ENCODE measurements around the gene MYEOV.

MYEOV gene

DNA sequence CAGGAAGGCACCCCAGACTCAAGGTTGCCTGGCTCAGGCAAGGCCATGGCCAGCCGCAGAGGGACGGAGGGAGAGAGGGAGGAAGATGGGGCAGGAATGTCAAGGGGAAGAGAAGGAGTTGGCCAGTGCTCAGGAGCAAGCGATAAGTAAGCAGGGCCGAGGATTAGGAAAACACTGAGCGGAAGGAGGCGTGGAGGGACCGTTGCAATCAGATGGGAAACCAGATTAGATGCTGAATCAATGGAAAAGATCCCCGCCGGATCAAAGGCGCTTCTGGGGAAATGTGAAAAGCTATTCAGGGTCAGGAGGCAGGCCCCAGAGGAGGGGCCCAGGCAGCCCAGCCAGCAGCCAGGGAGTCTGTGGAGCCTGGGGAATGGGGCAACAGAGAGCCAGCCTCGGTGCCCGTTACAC lies 26.6 kb upstream of the MYEOV start:
- no peak for DNase-seq

DNA sequence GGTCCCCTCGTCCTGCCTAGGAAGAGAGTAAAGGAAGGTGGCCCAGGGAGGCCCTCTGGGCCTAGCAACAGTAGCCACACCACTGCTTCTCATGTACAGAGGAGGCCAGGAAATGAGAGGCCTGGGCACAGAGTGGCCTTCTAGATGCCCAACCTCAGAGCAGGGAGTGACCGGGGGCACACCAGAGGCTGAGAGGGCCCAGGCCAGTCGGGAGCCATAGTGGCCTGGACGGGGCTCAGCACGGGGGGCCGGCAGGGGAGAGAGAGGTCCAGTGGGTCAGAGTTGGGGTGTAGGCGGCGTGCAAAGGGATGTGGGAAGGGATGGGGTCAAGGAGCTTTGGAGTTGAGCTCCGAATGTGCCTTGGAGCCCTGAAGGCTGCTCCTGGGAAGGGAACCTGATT lies 25.0 kb upstream of the MYEOV start:
- no peak for DNase-seq

DNA sequence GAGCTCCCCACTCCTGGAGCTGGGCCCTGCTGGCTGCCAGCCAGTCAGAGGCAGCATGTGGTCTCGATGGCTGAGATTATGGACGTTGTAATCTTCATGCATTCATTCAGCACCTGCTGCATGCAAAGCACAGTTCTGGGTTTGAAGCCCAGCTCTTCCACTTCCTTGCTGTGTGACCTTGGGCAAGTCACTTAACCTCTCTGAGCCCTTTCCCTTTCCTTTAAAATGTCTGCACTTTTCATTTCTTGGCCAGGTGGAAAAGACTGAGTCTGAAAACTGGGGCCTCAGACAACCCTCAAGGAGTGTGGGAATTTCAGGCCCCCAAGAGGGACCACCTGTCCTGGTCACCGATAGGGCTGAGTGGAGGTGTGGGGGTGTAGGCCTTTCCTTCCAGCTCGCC lies 24.6 kb upstream of the MYEOV start:
- no peak for DNase-seq

DNA sequence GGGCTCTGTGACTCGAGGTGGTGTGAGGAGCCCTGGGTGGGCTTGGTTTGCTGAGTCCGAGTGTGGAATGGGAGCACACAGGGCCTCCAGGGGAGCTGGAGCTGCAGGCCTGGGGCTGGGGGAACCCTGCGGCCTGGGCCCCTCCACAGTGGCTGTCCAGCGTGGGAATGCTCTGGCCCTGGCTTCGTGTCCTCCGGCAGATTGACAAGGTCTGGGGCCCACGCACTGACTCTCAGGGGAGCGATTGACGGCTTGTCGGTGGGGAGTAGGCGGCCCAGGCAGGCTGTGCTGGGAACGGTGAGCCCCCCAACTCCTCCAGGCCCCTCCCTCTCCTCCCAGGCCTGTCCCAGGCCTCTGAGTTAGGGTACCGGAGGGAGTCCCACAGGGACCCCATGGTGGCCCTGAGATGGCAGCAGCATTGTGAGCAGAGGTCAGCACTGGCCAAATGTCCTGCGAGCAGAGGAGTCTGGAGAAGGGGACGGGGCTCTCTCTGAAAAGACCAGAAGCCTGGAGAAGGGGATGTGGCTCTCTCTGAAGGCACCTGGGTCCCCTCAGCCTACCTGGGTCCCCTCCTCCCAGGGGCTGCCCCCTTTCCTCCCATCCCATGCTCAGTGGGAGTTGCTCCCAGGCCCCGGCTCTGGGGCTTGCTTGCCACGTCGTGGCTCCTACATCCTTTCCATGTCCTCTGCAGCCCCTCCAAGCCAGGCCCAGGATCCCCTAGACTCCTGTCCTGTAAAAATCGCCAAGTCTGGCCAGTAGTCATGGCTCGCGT lies 23.8 kb upstream of the MYEOV start:
- no peak for DNase-seq

DNA sequence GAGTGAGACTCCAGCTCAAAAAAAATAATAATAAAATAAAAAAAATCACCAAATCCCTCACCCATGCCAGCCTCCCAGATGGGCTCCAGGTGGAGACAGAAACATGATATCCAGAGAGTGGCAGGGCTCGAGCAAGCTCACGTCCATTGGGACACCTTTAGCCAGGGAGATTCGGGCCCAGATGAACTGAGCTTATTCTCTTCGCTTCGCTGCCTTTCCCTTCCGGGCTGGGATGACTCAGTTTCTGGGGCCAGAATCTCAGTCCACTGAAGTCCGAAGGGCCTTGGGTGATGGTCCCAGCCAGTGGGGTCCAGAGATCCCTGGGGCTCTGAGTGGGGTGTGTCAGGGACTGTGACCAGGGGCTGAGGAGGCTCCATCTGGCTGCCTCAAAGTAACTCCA lies 23.0 kb upstream of the MYEOV start:
- peak; percentile 94 for DNase-seq

DNA sequence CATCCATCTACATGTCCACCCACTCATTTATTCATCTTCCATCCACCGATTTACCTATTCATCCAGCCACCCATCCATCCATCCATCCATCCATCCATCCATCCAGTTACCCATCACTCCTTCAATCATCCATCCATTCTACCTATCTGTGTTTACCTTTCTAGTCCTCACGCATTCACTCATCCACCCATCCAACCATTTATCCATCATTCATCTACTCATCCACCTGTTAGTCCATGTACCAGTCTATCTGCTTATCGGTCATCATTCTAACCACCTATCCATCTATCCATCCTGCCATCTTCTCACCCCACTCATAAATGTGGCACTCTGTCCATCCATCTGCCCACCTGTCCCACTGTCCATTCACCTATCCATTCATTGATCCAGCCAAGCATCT lies 21.9 kb upstream of the MYEOV start:
- no peak for DNase-seq

DNA sequence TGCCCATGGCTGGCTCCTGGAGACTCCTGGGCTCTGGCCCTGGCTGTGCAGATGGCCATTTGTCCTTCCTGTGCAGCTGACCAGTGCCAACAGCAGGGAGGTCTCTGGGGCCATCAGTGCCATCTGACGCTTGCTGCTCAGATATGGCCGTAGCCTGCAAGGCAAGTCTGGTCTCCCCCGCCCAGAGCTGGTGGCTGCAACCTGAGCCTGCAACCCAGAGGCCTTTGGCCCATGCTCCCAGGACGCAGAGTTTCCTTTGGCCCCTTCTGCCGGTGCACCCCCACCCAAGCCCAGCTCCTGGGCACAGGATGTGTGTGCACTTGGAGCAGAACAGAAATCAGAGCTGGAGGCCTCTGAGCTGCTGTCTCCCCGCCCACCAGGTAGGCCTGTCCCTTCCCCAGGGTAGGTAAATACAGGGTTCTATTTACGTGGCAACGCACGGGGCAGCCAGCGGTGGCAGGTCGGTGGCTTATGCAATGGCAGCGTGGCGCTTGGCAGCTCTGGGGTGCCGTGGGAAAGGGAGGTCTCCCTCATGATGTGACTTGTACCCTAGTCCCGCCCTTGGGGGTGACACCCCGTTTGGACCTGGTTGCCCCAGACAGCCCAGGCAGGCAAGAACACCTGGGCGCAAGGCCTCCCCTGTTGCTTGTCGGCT lies 21.0 kb upstream of the MYEOV start:
- DNase-seq: no peak

DNA sequence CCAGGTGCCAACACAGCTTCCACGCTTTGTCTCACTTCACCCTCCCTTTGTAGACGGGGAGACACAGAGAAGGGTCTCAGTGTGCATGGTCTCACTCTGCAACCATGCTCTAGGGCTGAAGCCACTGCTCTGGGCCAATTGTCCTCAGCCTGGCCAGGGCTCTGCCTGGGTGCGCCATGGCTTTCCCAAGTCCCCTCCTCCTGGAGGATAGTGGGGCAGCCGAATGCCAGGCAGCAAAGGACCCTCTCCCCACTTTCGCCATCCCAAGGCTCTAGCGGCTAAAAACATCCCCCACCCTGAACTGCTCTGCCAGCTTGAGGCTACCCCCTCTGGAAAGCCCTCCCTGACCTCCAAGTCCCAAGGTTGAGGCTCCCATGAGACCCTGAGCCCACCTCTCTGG lies 20.4 kb upstream of the MYEOV start:
- no peak for DNase-seq

DNA sequence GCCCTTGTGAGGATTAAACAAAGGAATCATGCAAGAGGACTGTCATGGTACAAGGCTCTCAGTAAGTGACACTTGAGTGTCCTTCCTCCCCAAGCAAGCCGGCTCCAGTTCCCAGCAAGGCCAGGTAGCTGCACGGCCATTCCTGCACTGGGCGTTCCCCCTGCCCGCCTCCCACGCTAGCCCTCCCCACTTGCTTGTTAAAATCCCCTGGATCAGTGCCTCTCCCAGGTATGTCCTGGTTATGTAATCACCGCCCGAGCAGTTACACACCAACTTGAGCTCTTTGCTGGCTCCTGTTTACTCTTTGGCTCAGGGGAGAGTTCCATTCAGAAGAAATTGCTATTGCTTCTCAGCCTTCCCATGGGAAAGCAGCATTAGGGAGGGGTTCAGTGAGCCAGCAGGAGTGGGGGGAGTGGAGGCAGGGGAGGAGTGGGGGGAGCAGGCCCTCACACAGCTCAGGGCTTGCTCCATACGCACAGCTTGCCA lies 19.4 kb upstream of the MYEOV start:
- DNase-seq: peak; percentile 92

DNA sequence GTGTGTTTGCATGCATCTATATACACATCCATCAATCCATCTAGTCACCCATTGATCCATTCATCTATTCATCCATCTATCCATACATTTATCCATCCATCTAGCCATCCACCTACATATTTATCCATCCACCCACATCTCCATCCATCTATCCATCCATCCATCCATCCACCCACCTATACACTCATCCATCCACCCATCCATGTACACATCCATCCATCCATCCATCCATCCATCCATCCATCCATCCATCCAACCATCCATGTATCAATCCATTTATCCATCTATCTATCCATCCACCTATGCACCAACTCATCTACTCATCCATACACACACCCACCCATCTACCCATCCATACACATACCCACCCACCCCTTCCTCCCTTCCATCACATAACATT lies 18.8 kb upstream of the MYEOV start:
- no peak for DNase-seq

DNA sequence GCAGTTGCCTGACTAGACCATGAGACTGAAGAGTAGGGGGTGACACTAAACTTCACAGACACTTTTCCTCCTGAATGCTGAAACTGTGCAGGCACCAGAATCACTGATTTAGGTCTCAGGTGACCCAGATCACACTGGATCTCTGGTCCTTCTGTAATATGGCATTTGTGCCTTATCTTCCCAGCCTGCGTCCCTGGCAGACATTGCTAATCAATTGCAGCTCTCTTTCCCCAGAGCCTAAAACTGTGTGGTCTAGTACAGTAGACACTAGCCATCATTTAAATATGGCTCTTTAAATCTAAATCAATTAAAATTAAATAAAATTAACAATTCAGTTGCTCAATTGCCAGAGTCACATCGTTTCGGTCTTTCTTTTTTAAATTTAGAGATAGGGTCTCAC lies 17.8 kb upstream of the MYEOV start:
- DNase-seq: no peak

DNA sequence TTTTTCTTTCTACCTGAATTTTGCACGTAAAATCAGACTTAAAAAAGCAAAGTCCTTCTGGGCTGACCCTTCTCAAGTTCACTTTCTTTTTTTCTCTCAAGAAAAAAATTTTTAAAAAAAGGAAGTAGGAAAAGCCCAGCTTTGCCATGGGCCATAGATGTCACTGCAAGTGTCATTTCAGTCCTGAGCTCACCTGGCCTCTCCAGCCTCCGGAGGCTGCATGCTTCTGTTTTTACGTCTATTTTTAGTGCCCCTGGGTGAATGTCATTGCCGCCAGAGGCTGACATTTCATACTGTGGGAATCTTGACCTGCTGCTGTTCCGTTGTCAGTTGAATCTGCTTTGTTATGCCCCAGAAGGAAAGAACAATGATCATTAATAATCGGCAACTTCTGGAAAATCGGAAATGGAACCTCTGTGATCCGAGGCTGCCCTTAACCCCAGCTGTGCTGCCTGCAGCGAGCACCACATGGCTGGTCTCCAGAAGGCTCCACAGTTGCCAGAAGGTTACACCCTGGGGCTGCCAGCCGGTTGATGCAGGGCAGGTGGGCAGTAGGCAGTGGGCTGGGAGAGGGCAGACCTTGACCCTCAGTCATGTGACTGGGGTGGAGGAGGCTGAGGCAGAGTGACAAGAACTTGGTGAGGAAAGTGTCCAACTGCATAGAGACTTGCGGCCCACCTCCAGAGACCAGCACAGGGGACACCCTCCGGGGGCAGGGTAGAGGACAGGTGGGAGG lies 16.7 kb upstream of the MYEOV start:
- DNase-seq: peak; percentile 14

DNA sequence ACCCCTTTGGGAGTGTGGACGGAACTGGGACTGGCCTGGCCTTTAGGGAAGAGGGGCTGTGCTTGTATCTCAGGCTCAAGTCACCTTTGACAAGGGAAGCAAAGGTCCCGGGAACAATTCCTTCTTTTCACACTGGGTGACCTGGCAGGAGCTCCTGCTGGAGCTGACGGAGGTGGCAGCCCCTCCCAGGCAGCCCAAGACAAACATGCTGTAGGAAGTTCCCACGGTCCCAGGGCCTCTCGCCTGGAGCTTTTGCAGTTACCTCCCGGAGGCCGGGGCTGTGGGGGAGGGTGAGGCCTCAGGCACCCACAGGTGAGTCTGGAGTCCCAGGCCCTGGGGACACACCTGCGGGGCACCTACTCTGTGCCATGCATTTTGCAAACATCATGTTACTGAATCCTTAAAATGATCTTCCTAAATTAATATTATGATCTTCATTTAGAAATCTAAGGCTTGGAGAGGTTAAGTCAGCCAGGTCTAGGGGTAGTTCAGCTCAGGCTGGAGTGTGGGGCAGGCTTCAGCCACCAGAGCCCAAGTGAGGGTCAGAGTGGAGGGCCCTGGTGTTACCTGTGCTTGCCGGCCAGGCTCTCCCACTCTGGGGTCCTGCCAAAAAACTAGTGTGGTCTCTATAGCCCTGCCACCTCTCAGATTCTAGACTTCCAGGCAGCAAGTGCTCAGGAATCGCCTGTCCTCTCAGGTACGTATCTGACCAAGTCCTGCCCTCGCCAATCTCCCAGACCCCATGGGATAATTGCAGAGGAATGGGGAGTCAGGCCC lies 15.7 kb upstream of the MYEOV start:
- DNase-seq: no peak

DNA sequence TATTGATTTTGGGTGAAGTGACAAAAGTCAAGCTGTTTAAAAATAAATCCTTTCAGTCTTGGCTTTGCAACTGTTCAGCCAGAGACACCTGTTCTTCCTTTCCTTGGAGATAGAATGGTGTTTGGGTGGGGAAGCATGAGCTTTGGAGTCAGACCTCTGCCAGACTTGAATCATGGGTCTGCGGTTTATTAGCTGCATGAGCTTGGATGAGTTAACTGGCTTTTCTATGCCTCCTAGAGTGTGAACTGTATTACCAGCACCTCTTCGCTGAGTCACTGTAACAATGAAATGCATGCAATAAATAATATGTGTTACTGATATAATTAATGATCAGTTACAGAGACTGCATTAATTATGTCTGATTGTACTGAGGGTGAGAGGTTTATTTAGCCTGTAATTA lies 13.5 kb upstream of the MYEOV start:
- DNase-seq: no peak

DNA sequence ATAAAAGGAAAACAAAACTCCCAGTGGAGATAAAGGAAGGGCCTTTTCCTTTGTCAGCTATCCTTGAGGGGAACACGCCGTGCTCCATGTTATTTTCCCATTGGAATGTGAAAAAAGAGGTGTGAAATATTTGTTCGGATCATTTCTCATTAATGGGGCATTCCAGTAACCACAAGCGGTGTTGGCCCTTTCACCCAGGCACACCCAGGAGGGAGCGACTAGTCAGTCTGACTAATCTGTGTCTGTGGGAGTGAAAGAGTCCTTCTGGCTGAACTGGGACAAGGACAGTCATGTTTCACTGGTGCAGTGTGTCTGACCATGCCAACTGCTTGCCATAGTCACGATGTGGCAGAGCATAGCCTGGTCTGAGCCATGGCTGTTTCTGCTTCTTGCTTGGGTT lies 13.0 kb upstream of the MYEOV start:
- no peak for DNase-seq

DNA sequence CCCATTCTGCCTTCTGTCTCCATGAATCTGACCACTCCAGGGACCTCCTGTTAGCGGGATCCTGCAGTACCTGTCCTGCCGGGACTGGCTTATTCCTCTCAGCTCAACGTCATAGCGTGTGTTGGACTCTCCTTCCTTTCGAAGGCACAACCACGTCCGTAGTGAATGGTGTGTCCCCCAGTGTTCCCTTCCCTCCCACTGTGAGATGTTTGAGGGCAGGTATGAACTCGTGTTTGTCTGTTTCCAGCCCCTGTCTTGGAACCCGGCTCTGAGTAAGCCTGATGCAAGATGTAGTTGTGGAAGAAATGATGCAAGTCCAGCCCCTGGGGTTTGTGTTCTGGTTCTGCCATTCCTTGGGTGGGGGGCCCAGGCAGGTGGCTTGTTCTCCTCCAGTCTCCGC lies 10.5 kb upstream of the MYEOV start:
- no peak for DNase-seq

DNA sequence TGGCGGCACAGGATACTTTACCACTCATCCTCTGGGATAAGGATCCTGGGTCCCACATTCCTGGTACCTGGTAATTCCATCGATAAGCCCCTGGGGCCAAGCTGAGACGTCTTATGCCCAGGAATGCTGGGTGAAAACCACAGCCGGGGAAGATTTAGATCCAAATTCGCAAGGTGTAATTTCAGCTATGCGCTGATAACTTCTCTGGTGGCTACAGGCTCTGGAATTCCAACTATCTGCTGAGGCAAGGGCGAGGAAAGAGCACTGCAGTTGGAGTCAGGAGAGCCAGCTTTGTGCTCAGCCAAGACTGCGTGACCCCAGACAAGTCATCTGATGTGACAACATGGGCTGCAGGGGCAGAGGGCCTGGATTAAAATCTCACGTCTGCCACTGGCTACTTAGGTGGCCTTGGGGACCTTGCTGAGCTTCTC lies 9.9 kb upstream of the MYEOV start:
- no peak for DNase-seq

DNA sequence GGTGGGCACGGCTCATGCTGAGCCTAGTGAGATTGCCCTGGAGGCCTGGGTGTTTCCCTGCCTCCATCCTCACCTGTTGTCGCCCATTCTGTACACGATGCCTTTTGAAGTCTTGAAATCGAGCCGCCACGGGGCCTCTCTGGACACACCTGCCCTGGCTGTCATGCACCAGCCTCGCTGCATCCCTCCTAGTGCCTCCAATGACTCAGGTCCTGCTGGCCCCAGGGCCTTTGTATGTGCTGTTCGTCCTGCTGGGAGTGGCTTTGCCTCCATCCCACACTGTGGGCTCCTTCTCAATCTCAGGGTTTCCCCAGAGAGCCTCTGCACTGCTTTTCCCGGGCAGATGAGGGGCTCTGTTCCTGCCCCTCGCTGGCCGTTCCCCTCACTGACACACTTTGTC lies 8.9 kb upstream of the MYEOV start:
- no peak for DNase-seq

DNA sequence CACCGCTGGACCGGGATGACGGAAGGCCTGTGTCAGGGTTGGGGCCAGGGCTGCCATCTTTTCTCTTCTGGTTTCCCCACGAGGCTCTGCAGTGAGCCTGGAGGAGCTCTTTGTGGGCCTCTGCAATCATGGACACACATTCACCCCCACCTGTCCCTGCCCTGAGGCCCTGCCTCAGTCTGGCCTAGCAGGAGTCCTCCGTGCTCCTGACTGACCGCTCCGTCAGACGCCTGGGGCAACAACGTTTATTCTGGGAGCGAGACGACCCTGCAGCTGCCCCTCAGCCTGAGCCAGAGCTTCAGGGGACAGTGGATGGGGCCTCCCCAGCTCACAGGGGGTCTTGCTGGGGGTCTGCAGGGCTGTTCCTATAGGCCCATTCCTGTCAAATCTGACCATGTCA lies 8.2 kb upstream of the MYEOV start:
- DNase-seq: no peak

DNA sequence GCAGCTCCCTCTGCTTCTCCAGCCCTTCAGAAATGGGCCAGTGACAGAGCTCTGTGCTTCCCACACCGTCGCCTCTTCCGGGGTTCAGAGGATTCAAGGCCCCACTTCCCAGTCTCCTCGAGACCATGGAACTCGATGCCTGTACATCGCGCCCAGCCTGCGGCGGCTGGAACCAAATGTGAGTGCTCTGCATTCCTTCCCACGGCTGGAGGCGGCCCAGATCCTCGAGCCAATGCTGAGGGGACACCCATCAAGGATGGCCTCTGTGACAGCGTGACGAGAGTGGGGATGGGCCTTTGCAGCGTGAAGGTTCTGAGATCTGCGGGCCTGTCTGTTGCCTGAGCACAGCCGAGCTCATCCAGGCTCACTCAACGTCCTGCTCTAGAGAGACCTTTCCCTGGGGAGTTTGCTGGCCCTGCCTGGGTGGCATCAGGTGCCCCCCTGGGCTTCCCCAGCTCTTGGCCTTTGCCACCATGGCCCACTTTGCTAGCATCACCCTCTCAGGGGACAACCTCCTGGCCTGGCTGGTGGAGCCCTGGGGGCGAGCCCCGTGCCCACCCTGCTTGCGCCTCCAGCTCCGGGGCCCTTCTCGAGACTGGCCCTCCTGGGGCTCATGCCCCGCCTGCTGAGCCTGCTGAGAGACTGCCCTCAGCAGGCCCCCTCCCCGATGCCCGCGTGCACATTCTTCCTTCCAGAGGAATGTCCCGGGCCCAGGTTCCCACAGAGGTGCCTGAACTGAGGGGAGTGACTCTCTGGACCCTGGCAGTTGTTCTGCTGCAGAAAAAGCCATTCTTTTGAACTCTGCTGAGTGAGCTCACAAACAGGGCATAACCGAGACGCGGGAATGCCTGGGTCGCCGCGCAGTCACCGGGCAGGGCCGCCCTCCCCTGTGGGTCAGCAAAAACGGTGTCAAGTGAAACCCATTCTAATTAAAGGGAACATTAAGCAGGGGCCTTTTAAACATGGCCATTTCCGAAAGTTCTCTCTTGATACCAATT lies 7.3 kb upstream of the MYEOV start:
- no peak for DNase-seq

DNA sequence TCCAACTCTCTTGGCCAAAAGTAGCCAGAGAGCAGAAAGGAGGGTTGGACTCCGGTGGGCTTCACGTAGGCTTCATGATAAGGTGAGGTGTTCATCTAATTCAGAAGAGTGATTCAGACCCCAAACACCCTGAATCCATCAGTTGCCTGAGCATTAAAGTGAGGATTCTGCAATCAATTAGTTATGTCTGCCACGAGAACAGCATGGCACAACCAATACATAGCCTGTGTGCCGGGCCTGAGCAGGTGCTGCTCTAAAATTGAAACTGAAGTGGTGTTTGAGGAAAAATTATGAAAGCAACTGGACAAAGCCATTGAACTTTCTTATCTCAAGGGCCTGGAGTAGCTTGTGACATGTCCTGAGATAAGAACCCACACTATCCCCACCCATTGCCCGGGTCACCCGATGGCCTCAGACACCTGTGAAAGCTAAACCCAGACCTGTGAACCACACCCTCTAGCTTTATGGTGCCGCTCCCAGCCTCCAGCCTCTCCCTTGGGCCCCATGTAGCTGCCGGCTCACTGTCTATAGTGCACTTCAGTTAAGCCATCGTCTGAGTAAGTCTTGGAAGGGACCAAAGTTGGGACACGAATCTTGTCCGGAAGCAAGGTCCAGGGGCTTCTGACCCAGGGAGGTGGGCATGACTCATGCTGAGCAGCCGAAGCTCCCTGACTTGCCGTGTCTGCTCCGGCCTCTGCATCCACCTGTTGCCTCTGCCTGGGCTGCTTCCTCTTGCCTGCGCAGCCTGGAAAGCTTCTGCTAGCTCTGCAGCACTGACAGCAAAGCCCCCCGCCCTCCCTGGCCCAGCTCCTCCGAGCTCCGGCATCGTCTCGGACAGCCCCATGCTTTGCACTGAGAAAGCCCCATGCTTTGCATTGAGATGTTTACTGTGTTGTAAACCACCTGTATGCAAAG lies 5.7 kb upstream of the MYEOV start:
- no peak for DNase-seq
